ENCODE results near the gene SLC25A13. TPM values are rescaled to one million over a fixed set of nuclear protein-coding genes. Genes with fewer than 3 reads are reported as not detected.

The SLC25A13 gene
- total and polyA plus RNA-seq, 8 donors = 20.2 to 41.2 (median 25.1) TPM

- no peak for ATAC-seq
- Histone ChIP-seq H3K9me3 (no peaks in the 10 kb centered on the region), H3K27ac (no peak overlapping the region)
These were observed 75.0 kb downstream of the SLC25A13 start for GRCh38 chr7:96246919-96247318.

GRCh38 chr7:96244992-96245292 is 77.0 kb downstream of the SLC25A13 start:
- H3K4me1 ChIP-seq = no peaks in the 10 kb centered on the region
- H3K9me3 ChIP-seq = no peaks in the 10 kb centered on the region
- H3K4me3 ChIP-seq = no peak overlapping the region
- no peaks in the 10 kb centered on the region for H3K27me3 ChIP-seq
- intact Hi-C loops (cut with DNase I) = no loop called here
- TF ChIP-seq CTCF (IDR thresholded peaks at IDR 0.05) = no peak
- ATAC-seq (no peak), DNase-seq (no peak)
- H3K36me3 ChIP-seq = no peaks in the 10 kb centered on the region
- H3K27ac ChIP-seq = no peak overlapping the region

More at GRCh38 chr7:96246919-96247318, 75.0 kb downstream of the SLC25A13 start:
- H3K4me3 ChIP-seq = no peak overlapping the region
- no peaks in the 10 kb centered on the region for H3K36me3 ChIP-seq
- no peak for TF ChIP-seq CTCF (IDR thresholded peaks at IDR 0.05)
- intact Hi-C loops (cut with DNase I) = no loop called here
- no peaks in the 10 kb centered on the region for H3K4me1 ChIP-seq
- DNase-seq = no peak
- H3K27me3 ChIP-seq = no peaks in the 10 kb centered on the region

- DNase-seq = no peak
- Histone ChIP-seq H3K36me3 (no peaks in the 10 kb centered on the region), H3K4me1 (no peaks in the 10 kb centered on the region), H3K9me3 (no peaks in the 10 kb centered on the region), H3K27me3 (no peaks in the 10 kb centered on the region), H3K4me3 (no peak overlapping the region), H3K27ac (no peak overlapping the region)
- no peak for ATAC-seq
- intact Hi-C loops (cut with DNase I) = no loop called here
- no peak for TF ChIP-seq CTCF (IDR thresholded peaks at IDR 0.05)
These were observed 77.5 kb downstream of the SLC25A13 start for GRCh38 chr7:96244244-96244991.

GRCh38 chr7:96243241-96243640 is 78.7 kb downstream of the SLC25A13 start:
- H3K36me3 ChIP-seq = no peaks in the 10 kb centered on the region
- no peaks in the 10 kb centered on the region for H3K27me3 ChIP-seq
- H3K4me3 ChIP-seq = no peak overlapping the region
- no peak for DNase-seq
- no peak for ATAC-seq
- H3K4me1 ChIP-seq = no peaks in the 10 kb centered on the region
- intact Hi-C loops (cut with DNase I) = no loop called here
- no peak for TF ChIP-seq CTCF (IDR thresholded peaks at IDR 0.05)
- H3K9me3 ChIP-seq = no peaks in the 10 kb centered on the region
- H3K27ac ChIP-seq = no peak overlapping the region

GRCh38 chr7:96241855-96242254 is 80.0 kb downstream of the SLC25A13 start:
- Histone ChIP-seq H3K9me3 (no peaks in the 10 kb centered on the region), H3K27me3 (no peaks in the 10 kb centered on the region), H3K36me3 (no peaks in the 10 kb centered on the region), H3K4me3 (no peak overlapping the region), H3K27ac (no peak overlapping the region), H3K4me1 (peaks cover 0 to under 1% of the 10 kb centered on the region in 2 donors)
- no peak for TF ChIP-seq CTCF (IDR thresholded peaks at IDR 0.05)
- intact Hi-C loops (cut with DNase I) = no loop called here
- DNase-seq (no peak), ATAC-seq (peak; percentile 53)

Measured in left lung (tissue), 10 donors.